Tibial nerve (tissue), 4 donors: ENCODE results near the gene SORCS3. TPM values are rescaled to one million over a fixed set of nuclear protein-coding genes. Genes with fewer than 3 reads are reported as not detected.

Source experiments
- DNase-seq, 2 donors: peaks; one replicate each; pipeline ENCODE4 v3.0.0-alpha.2; 2019; ENCODE audit warnings: low spot score in 2 of 2
- H3K27ac ChIP-seq, 4 donors: fragments of 200-600 bp; sonication (generic) in 3 of 4; one replicate each; pipeline ENCODE4 v1.5.1; 2017 to 2019; ENCODE audit warnings: mild to moderate bottlenecking in 1 of 4
- H3K27me3 ChIP-seq, 2 donors: fragments of 200-600 bp; sonication (generic) in 1 of 2; one replicate each; pipeline versions ENCODE4 v1.5.1 to v1.6.0; 2017 to 2019
- H3K36me3 ChIP-seq, 3 donors: fragments of 200-600 bp; sonication (generic); one replicate each; pipeline ENCODE4 v1.5.1; 2018 to 2019
- H3K4me1 ChIP-seq, 4 donors: fragments of 200-600 bp; sonication (generic) in 3 of 4; one replicate each; pipeline ENCODE4 v1.5.1; 2017 to 2019
- H3K4me3 ChIP-seq, 4 donors: fragments of 200-600 bp; sonication (generic) in 3 of 4; one replicate each; pipeline ENCODE4 v1.5.1; 2017 to 2019; ENCODE audit warnings: mild to moderate bottlenecking in 1 of 4, moderate library complexity in 1 of 4
- H3K9me3 ChIP-seq, 4 donors: fragments of 200-600 bp; sonication (generic) in 3 of 4; one replicate each; pipeline ENCODE4 v1.5.1; 2017 to 2019
- EP300 ChIP-seq, 2 donors: sonication (generic); formaldehyde crosslinking; IDR thresholded peaks; one replicate each; pipeline ENCODE4 v1.6.1; 2017; ENCODE audit warnings: antibody characterized with exemption in 2 of 2, mild to moderate bottlenecking in 1 of 2
- POLR2A ChIP-seq, 2 donors: fragments of 450-650 bp; IDR thresholded peaks; one replicate each; pipeline ENCODE4 v1.6.1; 2017; ENCODE audit warnings: antibody characterized with exemption in 2 of 2, mild to moderate bottlenecking in 2 of 2, moderate library complexity in 2 of 2
- WGBS, 2 donors: methylation state at CpG; one replicate each; pipeline ENCODE4 v1.1.5; 2018; 5-methylcytosine and 5-hydroxymethylcytosine counted together
- total RNA-seq, 4 donors: library from RNA; depleted of rRNA; stranded (reverse); fragments of >200 nt; gene quantifications; one replicate each; pipeline ENCODE4 v1.1.0, GENCODE V29; 2016
- TF ChIP-seq, protein P1 (sequence below), 5 experiments: fragments of 200-600 bp in 3 of 5; fragments of 450-650 bp in 2 of 5; sonication (generic) in 3 of 5; IDR thresholded peaks; one replicate each; pipeline ENCODE4 v1.5.1; 2016 to 2019; ENCODE audit warnings: antibody characterized with exemption in 5 of 5, mild to moderate bottlenecking in 3 of 5, moderate library complexity in 2 of 5

The SORCS3 gene
- total RNA-seq, 4 donors from 2014 or later, result 1.8 to 3.9 (median 3.2) TPM

DNA sequence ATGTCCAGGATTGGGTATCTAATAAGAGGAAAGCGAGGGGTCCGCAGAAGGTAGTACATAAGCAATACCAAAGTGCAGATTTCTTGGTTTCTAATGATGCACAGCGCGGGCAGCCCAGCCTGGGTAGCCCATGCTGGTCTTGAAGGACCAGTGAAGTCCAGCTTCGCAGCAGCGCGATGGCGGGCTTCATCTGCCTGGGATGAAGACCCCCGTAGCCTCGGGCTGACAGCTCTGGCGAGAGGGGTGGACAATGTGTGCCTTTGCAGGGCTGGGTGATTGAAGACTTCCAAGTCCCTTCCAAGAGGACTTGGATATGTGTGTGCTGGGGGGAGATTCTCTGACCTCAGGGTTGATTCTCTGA is 2.2 kb downstream of the SORCS3 start:
- H3K27ac ChIP-seq, result no peak overlapping the region
- TF ChIP-seq EP300 (IDR thresholded peaks at IDR 0.05), result no peak
- no peaks in the 10 kb centered on the region for H3K9me3 ChIP-seq
- H3K4me1 ChIP-seq, result peaks cover 0 to 36% (median 3%) of the 10 kb centered on the region in 4 donors
- H3K36me3 ChIP-seq, result no peaks in the 10 kb centered on the region
- WGBS, 2 donors, result 85 to 87% methylated on average over 11 of the region's 11 CpGs
- H3K4me3 ChIP-seq, result no peak overlapping the region
- H3K27me3 ChIP-seq, result peaks cover 0 to 36% of the 10 kb centered on the region in 2 donors
- DNase-seq, result no peak

DNA sequence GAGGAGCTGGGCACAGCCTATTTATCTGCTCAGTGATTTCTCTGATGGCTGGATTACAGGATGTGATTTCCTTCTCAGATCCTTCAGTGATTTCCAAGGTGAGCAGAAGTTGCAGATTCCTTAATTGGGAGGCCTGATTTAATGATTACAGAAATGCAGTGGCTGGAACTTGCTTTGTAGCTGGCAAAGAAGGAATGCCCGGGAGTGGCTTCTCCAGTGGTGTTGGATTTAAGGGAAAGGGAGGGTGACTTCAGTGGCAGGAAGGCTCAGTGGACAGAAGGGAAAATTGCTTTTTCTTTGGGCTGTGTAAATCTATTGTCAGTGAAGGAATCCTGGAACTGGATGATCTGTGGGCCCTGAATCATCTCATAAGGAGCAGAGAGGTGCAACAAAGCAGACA is 5.1 kb downstream of the SORCS3 start:
- Histone ChIP-seq H3K36me3 (no peaks in the 10 kb centered on the region), H3K4me1 (peaks cover 0 to 19% (median 3%) of the 10 kb centered on the region in 4 donors), H3K27ac (peak overlapping the region in 1 of 4 donors; percentile 32), H3K9me3 (no peaks in the 10 kb centered on the region), H3K4me3 (no peak overlapping the region), H3K27me3 (peaks cover 0 to 13% of the 10 kb centered on the region in 2 donors)
- TF ChIP-seq EP300 (IDR thresholded peaks at IDR 0.05) (no peak), POLR2A (IDR thresholded peaks at IDR 0.05) (no peak)
- TF ChIP-seq, protein P1, sequence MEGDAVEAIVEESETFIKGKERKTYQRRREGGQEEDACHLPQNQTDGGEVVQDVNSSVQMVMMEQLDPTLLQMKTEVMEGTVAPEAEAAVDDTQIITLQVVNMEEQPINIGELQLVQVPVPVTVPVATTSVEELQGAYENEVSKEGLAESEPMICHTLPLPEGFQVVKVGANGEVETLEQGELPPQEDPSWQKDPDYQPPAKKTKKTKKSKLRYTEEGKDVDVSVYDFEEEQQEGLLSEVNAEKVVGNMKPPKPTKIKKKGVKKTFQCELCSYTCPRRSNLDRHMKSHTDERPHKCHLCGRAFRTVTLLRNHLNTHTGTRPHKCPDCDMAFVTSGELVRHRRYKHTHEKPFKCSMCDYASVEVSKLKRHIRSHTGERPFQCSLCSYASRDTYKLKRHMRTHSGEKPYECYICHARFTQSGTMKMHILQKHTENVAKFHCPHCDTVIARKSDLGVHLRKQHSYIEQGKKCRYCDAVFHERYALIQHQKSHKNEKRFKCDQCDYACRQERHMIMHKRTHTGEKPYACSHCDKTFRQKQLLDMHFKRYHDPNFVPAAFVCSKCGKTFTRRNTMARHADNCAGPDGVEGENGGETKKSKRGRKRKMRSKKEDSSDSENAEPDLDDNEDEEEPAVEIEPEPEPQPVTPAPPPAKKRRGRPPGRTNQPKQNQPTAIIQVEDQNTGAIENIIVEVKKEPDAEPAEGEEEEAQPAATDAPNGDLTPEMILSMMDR (IDR thresholded peaks at IDR 0.05), result no peak
- WGBS, 2 donors, result 69 to 94% methylated on average over 1 of the region's 1 CpG
- no peak for DNase-seq

DNA sequence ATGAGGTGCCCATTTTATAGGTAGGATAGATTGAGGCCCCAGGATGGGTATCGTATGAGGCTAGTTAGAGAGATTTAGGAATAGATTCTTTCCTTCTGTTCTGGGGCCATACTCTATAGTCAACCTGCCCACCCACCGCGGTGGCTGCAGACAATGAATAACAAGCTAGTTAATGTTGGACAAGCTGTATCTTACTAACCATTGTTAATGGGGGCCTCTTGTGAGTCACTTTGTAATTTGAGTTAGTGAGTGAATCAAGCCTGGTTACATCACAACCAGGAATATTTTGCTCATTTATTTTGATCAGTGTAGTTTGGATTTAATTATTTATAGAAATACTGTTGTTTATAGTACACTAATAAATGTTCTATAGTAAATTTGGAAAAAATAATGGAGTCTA is 7.3 kb downstream of the SORCS3 start:
- H3K4me1 ChIP-seq, result peaks cover 0 to 5% (median 0%) of the 10 kb centered on the region in 4 donors
- no peaks in the 10 kb centered on the region for H3K9me3 ChIP-seq
- DNase-seq, result no peak
- H3K4me3 ChIP-seq, result no peak overlapping the region
- H3K27me3 ChIP-seq, result peaks cover 0 to under 1% of the 10 kb centered on the region in 2 donors
- TF ChIP-seq POLR2A (IDR thresholded peaks at IDR 0.05), result no peak
- H3K36me3 ChIP-seq, result no peaks in the 10 kb centered on the region
- 53 to 77% methylated on average over 3 of the region's 3 CpGs for WGBS, 2 donors
- H3K27ac ChIP-seq, result no peak overlapping the region

DNA sequence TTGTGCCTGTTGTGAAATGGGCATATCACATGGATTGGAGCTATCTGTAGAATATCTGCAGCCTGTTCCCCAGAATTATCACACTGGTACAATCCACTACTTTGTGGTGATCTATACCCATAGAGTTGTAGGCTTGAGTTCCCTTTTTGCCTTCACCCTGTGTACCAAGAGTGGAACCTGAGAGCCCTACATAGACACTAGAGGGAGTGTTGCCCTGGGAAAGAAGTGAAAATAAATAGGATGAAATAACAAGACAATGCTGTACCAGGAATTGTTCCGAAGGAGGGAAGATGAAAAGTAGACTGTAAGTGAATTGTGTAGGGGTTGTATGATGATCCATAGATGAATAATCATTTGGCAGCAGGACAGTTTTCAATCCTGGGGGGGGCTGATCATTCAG is 9.0 kb downstream of the SORCS3 start:
- no peak for DNase-seq
- 26 to 38% methylated on average over 1 of the region's 1 CpG for WGBS, 2 donors
- Histone ChIP-seq H3K4me3 (no peak overlapping the region), H3K36me3 (no peaks in the 10 kb centered on the region), H3K4me1 (peaks cover 0 to 5% (median 0%) of the 10 kb centered on the region in 4 donors), H3K27me3 (no peaks in the 10 kb centered on the region), H3K27ac (peak overlapping the region in 2 of 4 donors; percentile 53 to 57), H3K9me3 (no peaks in the 10 kb centered on the region)
- TF ChIP-seq, protein P1 (IDR thresholded peaks at IDR 0.05), result peak in 1 of 5 experiments; percentile 11
- TF ChIP-seq EP300 (IDR thresholded peaks at IDR 0.05) (no peak), POLR2A (IDR thresholded peaks at IDR 0.05) (no peak)

DNA sequence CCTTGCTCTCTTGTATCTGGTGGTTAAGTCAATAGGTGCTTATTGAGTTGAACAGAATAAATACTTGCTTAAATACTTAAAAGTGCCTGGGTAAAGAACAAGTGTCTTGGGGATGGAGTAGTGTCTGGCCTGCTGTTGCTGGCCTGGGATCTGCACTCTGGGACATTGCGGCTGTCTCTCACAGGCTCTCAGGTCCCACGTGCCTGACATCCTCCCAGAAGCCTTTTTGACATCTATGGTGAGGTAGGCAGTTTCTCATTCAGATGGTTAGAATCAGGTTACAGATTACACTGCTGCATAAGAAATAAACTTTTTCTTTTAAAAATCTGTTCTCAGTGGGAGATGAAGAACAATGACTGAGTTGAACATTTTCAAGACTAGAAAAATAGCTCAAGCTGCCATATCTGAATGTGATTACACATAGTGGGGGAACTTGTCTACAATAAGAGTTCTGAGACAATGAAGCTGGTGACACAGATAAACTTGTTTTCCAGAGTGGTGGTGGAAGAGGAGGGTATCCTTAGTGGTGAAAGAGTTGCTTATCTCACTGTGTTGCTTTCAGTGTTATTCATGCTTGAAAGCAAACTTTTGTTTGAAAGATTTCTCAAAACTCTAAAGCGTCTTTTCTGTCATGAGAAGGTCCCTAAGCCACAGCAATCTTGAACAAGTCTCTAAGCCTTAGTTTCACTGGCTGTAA is 9.7 kb downstream of the SORCS3 start:
- H3K4me3 ChIP-seq, result no peak overlapping the region
- H3K27me3 ChIP-seq, result no peaks in the 10 kb centered on the region
- peak overlapping the region in 3 of 4 donors; percentile 10 to 57 (median 53) for H3K27ac ChIP-seq
- no peak for TF ChIP-seq EP300 (IDR thresholded peaks at IDR 0.05)
- TF ChIP-seq, protein P1 (IDR thresholded peaks at IDR 0.05), result no peak
- TF ChIP-seq POLR2A (IDR thresholded peaks at IDR 0.05), result no peak
- WGBS, 2 donors, result 41 to 54% methylated on average over 3 of the region's 3 CpGs
- DNase-seq, result no peak
- H3K4me1 ChIP-seq, result peaks cover 0 to 5% (median 0%) of the 10 kb centered on the region in 4 donors
- H3K9me3 ChIP-seq, result no peaks in the 10 kb centered on the region
- no peaks in the 10 kb centered on the region for H3K36me3 ChIP-seq

DNA sequence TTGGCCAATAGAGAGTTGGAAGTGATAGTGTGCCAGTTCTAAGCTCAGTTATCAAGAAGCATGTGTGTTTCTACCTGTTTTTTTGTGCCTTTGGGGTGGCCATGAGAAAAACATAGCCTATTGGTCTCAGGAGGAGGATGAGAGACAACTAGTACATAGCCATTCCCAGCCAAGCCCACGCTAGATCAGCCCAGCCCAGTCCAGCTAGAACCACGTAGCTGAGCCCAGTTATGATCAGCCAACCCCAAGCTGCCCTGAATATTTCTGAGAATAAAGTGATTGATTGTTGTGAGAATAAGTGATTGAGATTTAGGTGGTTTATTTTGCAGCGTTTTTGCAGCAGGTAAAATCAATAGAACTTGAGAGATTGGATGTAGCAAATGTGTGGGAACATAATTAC is 15.9 kb downstream of the SORCS3 start:
- no peaks in the 10 kb centered on the region for H3K36me3 ChIP-seq
- H3K27me3 ChIP-seq, result no peaks in the 10 kb centered on the region
- peaks cover 0 to 20% (median 5%) of the 10 kb centered on the region in 4 donors for H3K4me1 ChIP-seq
- H3K4me3 ChIP-seq, result no peak overlapping the region
- DNase-seq, result no peak
- WGBS, 2 donors, result 37% methylated on average over 3 of the region's 3 CpGs
- TF ChIP-seq, protein P1 (IDR thresholded peaks at IDR 0.05), result no peak
- no peak for TF ChIP-seq EP300 (IDR thresholded peaks at IDR 0.05)
- no peak for TF ChIP-seq POLR2A (IDR thresholded peaks at IDR 0.05)
- peak overlapping the region in 3 of 4 donors; percentile 42 to 79 (median 75) for H3K27ac ChIP-seq
- no peaks in the 10 kb centered on the region for H3K9me3 ChIP-seq
